H7 (cell line): ENCODE results near the gene LMAN2. TPM values are rescaled to one million over a fixed set of nuclear protein-coding genes. Genes with fewer than 3 reads are reported as not detected.

Experiments
- DNase-seq: peaks from one replicate; pipeline ENCODE4 v3.0.0; 2012
- H3K27me3 ChIP-seq: 2 replicates; pipeline ENCODE4 v1.6.0; 2011; ENCODE audit warnings: mild to moderate bottlenecking, low read length; ENCODE audit not compliant: control insufficient read depth, insufficient read depth
- H3K36me3 ChIP-seq: replicated peaks from 2 replicates; pipeline ENCODE4 v1.5.1; 2011; ENCODE audit warnings: low read length; ENCODE audit not compliant: control insufficient read depth, insufficient read depth
- H3K4me3 ChIP-seq: 2 replicates; pipeline ENCODE4 v1.5.1; 2011; ENCODE audit warnings: low read depth, mild to moderate bottlenecking, control low read depth, low read length, moderate library complexity; ENCODE audit not compliant: insufficient read depth
- total RNA-seq: library from RNA; depleted of rRNA; stranded (reverse); fragments of >200 nt; shearing (Covaris generic); gene quantifications from 2 replicates; pipeline ENCODE4 v1.2.3, GENCODE V29; 2014

Gene LMAN2
- total RNA-seq, 1 experiment from 2014 or later: 221 TPM

- DNase-seq: peak; percentile 86
- Histone ChIP-seq H3K27me3 (no peaks in the 10 kb centered on the region), H3K36me3 (no peaks in the 10 kb centered on the region), H3K4me3 (no peak overlapping the region)
These were observed 33.5 kb downstream of the LMAN2 start for GRCh38 chr5:177317959-177318377.

GRCh38 chr5:177316005-177316404 is 35.5 kb downstream of the LMAN2 start:
- Histone ChIP-seq H3K36me3 (no peaks in the 10 kb centered on the region), H3K4me3 (no peak overlapping the region), H3K27me3 (no peaks in the 10 kb centered on the region)
- DNase-seq: no peak

- Histone ChIP-seq H3K4me3 (no peak overlapping the region), H3K36me3 (no peaks in the 10 kb centered on the region), H3K27me3 (no peaks in the 10 kb centered on the region)
- no peak for DNase-seq
These were observed 36.1 kb downstream of the LMAN2 start for GRCh38 chr5:177315411-177315810.

- no peak overlapping the region for H3K4me3 ChIP-seq
- DNase-seq: no peak
- H3K36me3 ChIP-seq: no peaks in the 10 kb centered on the region
- H3K27me3 ChIP-seq: no peaks in the 10 kb centered on the region
These were observed 36.8 kb downstream of the LMAN2 start for GRCh38 chr5:177314376-177315342.

- DNase-seq: no peak
- Histone ChIP-seq H3K27me3 (no peaks in the 10 kb centered on the region), H3K36me3 (no peaks in the 10 kb centered on the region; the same call in 1 of the 2 replicates), H3K4me3 (no peak overlapping the region)
These were observed 37.8 kb downstream of the LMAN2 start for GRCh38 chr5:177313561-177314259.

GRCh38 chr5:177312649-177313181 is 38.8 kb downstream of the LMAN2 start:
- Histone ChIP-seq H3K4me3 (peak overlapping the region; percentile 36), H3K36me3 (no peaks in the 10 kb centered on the region; the same call in 1 of the 2 replicates)
- peak; percentile 72 for DNase-seq

GRCh38 chr5:177311723-177312648 is 39.5 kb downstream of the LMAN2 start, which contains the start of gene MXD3:
MXD3 (minus strand) TSS chr5:177311898; CDS start chr5:177311830, 68 bp downstream.
- peak; percentile 99 for DNase-seq

More at GRCh38 chr5:177312649-177313181, 38.8 kb downstream of the LMAN2 start:
- no peaks in the 10 kb centered on the region for H3K27me3 ChIP-seq

GRCh38 chr5:177311392-177311722 is 40.1 kb downstream of the LMAN2 start:
- Histone ChIP-seq H3K27me3 (no peaks in the 10 kb centered on the region), H3K4me3 (peak overlapping the region; percentile 63), H3K36me3 (peaks cover 6% of the 10 kb centered on the region)
- DNase-seq: peak; percentile 72

More at GRCh38 chr5:177311723-177312648, 39.5 kb downstream of the LMAN2 start, which contains the start of gene MXD3:
- Histone ChIP-seq H3K36me3 (no peaks in the 10 kb centered on the region; the same call in 1 of the 2 replicates), H3K4me3 (peak within 1 kb of the TSS; percentile 63), H3K27me3 (no peaks in the 10 kb centered on the region)

GRCh38 chr5:177310757-177311391 is 40.6 kb downstream of the LMAN2 start:
- Histone ChIP-seq H3K4me3 (peak overlapping the region; percentile 63), H3K27me3 (no peaks in the 10 kb centered on the region), H3K36me3 (peaks cover 9% of the 10 kb centered on the region)
- DNase-seq: peak; percentile 65

GRCh38 chr5:177310332-177310731 is 41.1 kb downstream of the LMAN2 start:
- DNase-seq: no peak
- Histone ChIP-seq H3K36me3 (peaks cover 14% of the 10 kb centered on the region), H3K4me3 (no peak overlapping the region), H3K27me3 (no peaks in the 10 kb centered on the region)

GRCh38 chr5:177309351-177310191 is 41.9 kb downstream of the LMAN2 start:
- peak; percentile 91 for DNase-seq
- H3K4me3 ChIP-seq: no peak overlapping the region

GRCh38 chr5:177308740-177309139 is 42.7 kb downstream of the LMAN2 start:
- DNase-seq: no peak
- Histone ChIP-seq H3K4me3 (no peak overlapping the region), H3K27me3 (no peaks in the 10 kb centered on the region), H3K36me3 (peaks cover 14% of the 10 kb centered on the region)

More at GRCh38 chr5:177309351-177310191, 41.9 kb downstream of the LMAN2 start:
- peaks cover 14% of the 10 kb centered on the region for H3K36me3 ChIP-seq
- H3K27me3 ChIP-seq: no peaks in the 10 kb centered on the region
